Esophagus mucosa (tissue), 1 donor: Measurements from ENCODE around the gene MAST2. TPM values are rescaled to one million over a fixed set of nuclear protein-coding genes. Genes with fewer than 3 reads are reported as not detected.

Experiments
- ATAC-seq: fragments of 200-7000 bp; cut with Tn5 transposase; one replicate; pipeline ENCODE4 v1.9.1; 2020
- total RNA-seq: library from RNA; stranded (reverse); gene quantifications from one replicate; pipeline ENCODE4 v1.2.4, GENCODE V29; 2023
- donor health status: DM: yes; HTN: yes; CAD: no.

The MAST2 gene
- total RNA-seq, 1 donor from 2014 or later: 8.4 TPM

- no peak for ATAC-seq
Measured at GRCh38 chr1:46070164-46070814, 266.9 kb downstream of the MAST2 start.

GRCh38 chr1:46072975-46073374 lies 269.6 kb downstream of the MAST2 start:
- no peak for ATAC-seq

GRCh38 chr1:46076343-46076742 lies 272.9 kb downstream of the MAST2 start:
- ATAC-seq: no peak

GRCh38 chr1:46077644-46078043 lies 274.2 kb downstream of the MAST2 start:
- no peak for ATAC-seq

GRCh38 chr1:46080257-46080656 lies 276.8 kb downstream of the MAST2 start:
- no peak for ATAC-seq

GRCh38 chr1:46081206-46081605 lies 277.8 kb downstream of the MAST2 start:
- ATAC-seq: no peak

GRCh38 chr1:46081619-46082018 lies 278.2 kb downstream of the MAST2 start:
- no peak for ATAC-seq

GRCh38 chr1:46083579-46083978 lies 280.2 kb downstream of the MAST2 start:
- ATAC-seq: no peak

- no peak for ATAC-seq
Measured at GRCh38 chr1:46084553-46085451, 281.4 kb downstream of the MAST2 start.

Other genes with a start within 250 kb of the MAST2 start
- 49.9 TPM for gene NASP, start 219.6 kb upstream of the MAST2 start, total RNA-seq
- 2.5 TPM for gene CCDC17, start 179.6 kb upstream of the MAST2 start, total RNA-seq
- 95.3 TPM for gene GPBP1L1, start 117.1 kb upstream of the MAST2 start, total RNA-seq
- 22.6 TPM for gene TMEM69, start 115.4 kb upstream of the MAST2 start, total RNA-seq
- 10.4 TPM for gene IPP, start 53.0 kb upstream of the MAST2 start, total RNA-seq